HCT116 (cell line): ENCODE measurements around the gene NT5C1B. TPM values are rescaled to one million over a fixed set of nuclear protein-coding genes. Genes with fewer than 3 reads are reported as not detected.

Experiments used
- ATAC-seq: fragments of 200-7000 bp; cut with Tn5 transposase; 2 replicates; pipeline ENCODE4 v1.9.1; 2020; ENCODE audit warnings: mild to moderate bottlenecking, moderate library complexity
- BruUV-seq: library from RNA; stranded (reverse); fragments of 400-500 nt; replicated peaks from 2 replicates; lab custom pipeline; 2021; lab: Mats Ljungman, UMichigan
- CTCF ChIA-PET: fragments of 300-600 bp; sonication (Branson Sonifier 250); formaldehyde crosslinking; loops from one replicate; lab custom pipeline; 2021; ENCODE audit warnings: antibody characterized with exemption; lab: Charles Lee
- POLR2A ChIA-PET: fragments of 300-600, 350-600 bp; sonication (Branson Sonifier 250); formaldehyde crosslinking; loops from one replicate; lab custom pipeline; 2021; ENCODE audit warnings: antibody characterized with exemption; lab: Charles Lee
- RAD21 ChIA-PET, 2 experiments: fragments of 300-600 bp; sonication (Branson Sonifier 250); formaldehyde crosslinking; loops; one replicate each; lab custom pipeline; 2023; ENCODE audit warnings: low total read pairs in 2 of 2; ENCODE audit not compliant: uncharacterized antibody in 2 of 2, unreplicated experiment in 2 of 2, low non-redundant PET in 1 of 2; lab: Charles Lee
- DNase-seq: peaks from one replicate; pipeline ENCODE4 v3.0.0-alpha.2; 2010; ENCODE audit warnings: low read depth, low spot score
- H2AFZ ChIP-seq: fragments of 200-600 bp; shearing (Covaris generic), sonication (generic); 2 replicates; pipeline ENCODE4 v1.6.1; 2017; ENCODE audit warnings: low read depth, mixed run types, mixed read lengths, antibody characterized with exemption, low read length; ENCODE audit not compliant: poor library complexity, severe bottlenecking
- H3K27ac ChIP-seq: 2 replicates; pipeline ENCODE4 v1.5.1; 2012; ENCODE audit warnings: low read depth, low read length
- H3K27me3 ChIP-seq: fragments of 200-600 bp; sonication (generic); 2 replicates; pipeline ENCODE4 v1.6.1; 2016; ENCODE audit warnings: mixed run types, low read length, mixed read lengths; ENCODE audit not compliant: insufficient read depth
- H3K36me3 ChIP-seq, 2 experiments: fragments of 200-500 bp in 1 of 2; fragments of 200-600 bp in 1 of 2; sonication (Bioruptor generic) in 1 of 2; sonication (generic) in 1 of 2; 2 replicates each; pipeline versions ENCODE4 v1.5.1 to v1.6.1; 2014 to 2016; ENCODE audit warnings: low read length in 2 of 2, inconsistent platforms in 1 of 2, mixed read lengths in 1 of 2, mixed run types in 1 of 2; ENCODE audit not compliant: insufficient read depth in 2 of 2, control insufficient read depth in 1 of 2
- H3K4me1 ChIP-seq, 2 experiments: fragments of 200-600 bp in 1 of 2; sonication (generic) in 1 of 2; 2 replicates each; pipeline versions ENCODE4 v1.5.1 to v1.6.1; 2012 to 2017; ENCODE audit warnings: low read length in 2 of 2, inconsistent platforms in 1 of 2, mild to moderate bottlenecking in 1 of 2, mixed read lengths in 1 of 2, mixed run types in 1 of 2, moderate library complexity in 1 of 2; ENCODE audit not compliant: insufficient read depth in 2 of 2, control insufficient read depth in 1 of 2
- H3K4me2 ChIP-seq: fragments of 200-600 bp; sonication (generic); 2 replicates; pipeline ENCODE4 v1.6.1; 2017; ENCODE audit warnings: mixed run types, low read length, mixed read lengths
- H3K4me3 ChIP-seq, 2 experiments: fragments of 200-600 bp in 1 of 2; sonication (generic) in 1 of 2; replicated peaks in 1 of 2; 2 replicates each; pipeline ENCODE4 v1.5.1; 2011 to 2016; ENCODE audit warnings: low read length in 2 of 2, control low read depth in 1 of 2, low read depth in 1 of 2, mild to moderate bottlenecking in 1 of 2, mixed read lengths in 1 of 2, mixed run types in 1 of 2
- H3K79me2 ChIP-seq: fragments of 200-600 bp; sonication (generic); 2 replicates; pipeline ENCODE4 v1.6.1; 2017; ENCODE audit warnings: mild to moderate bottlenecking, mixed run types, low read length, moderate library complexity, mixed read lengths; ENCODE audit not compliant: insufficient read depth
- H3K9ac ChIP-seq: fragments of 200-600 bp; sonication (generic); 2 replicates; pipeline ENCODE4 v1.6.1; 2016; ENCODE audit warnings: low read length, mixed read lengths
- H3K9me2 ChIP-seq: fragments of 200-600 bp; sonication (generic), shearing (Covaris generic); 2 replicates; pipeline ENCODE4 v1.6.1; 2017; ENCODE audit warnings: mixed run types, mild to moderate bottlenecking, moderate library complexity; ENCODE audit not compliant: insufficient read depth
- H3K9me3 ChIP-seq, 2 experiments: fragments of 200-500 bp in 1 of 2; fragments of 200-600 bp in 1 of 2; sonication (Bioruptor generic) in 1 of 2; sonication (generic) in 1 of 2; 2 replicates each; pipeline ENCODE4 v1.6.1; 2014 to 2017; ENCODE audit warnings: low read length in 2 of 2, mixed read lengths in 2 of 2, inconsistent platforms in 1 of 2, low read depth in 1 of 2, mild to moderate bottlenecking in 1 of 2, mixed run types in 1 of 2, moderate library complexity in 1 of 2; ENCODE audit not compliant: control insufficient read depth in 1 of 2, insufficient read depth in 1 of 2
- H4K20me1 ChIP-seq: fragments of 200-600 bp; sonication (generic), shearing (Covaris generic); 2 replicates; pipeline ENCODE4 v1.6.1; 2017; ENCODE audit warnings: mixed run types, mild to moderate bottlenecking, moderate library complexity; ENCODE audit not compliant: insufficient read depth
- CBX3 ChIP-seq: IDR thresholded peaks from 2 replicates; pipeline ENCODE4 v1.6.1; 2012; ENCODE audit warnings: low read depth
- CEBPB ChIP-seq: IDR thresholded peaks from 2 replicates; pipeline ENCODE4 v1.6.1; 2012; ENCODE audit warnings: low read depth
- EGR1 ChIP-seq: IDR thresholded peaks from 2 replicates; pipeline ENCODE4 v1.6.1; 2012; ENCODE audit warnings: low read depth
- EZH2 ChIP-seq: fragments of 200-600 bp; sonication (generic); IDR thresholded peaks from 2 replicates; pipeline ENCODE4 v1.6.1; 2017; ENCODE audit warnings: antibody characterized with exemption, mixed run types
- EZH2phosphoT487 ChIP-seq: fragments of 200-600 bp; IDR thresholded peaks from 2 replicates; pipeline ENCODE4 v1.6.1; 2018; ENCODE audit warnings: antibody characterized with exemption, borderline replicate concordance
- FOSL1 ChIP-seq: IDR thresholded peaks from 2 replicates; pipeline ENCODE4 v1.6.1; 2012; ENCODE audit warnings: low read depth
- JUND ChIP-seq: IDR thresholded peaks from 2 replicates; pipeline ENCODE4 v1.6.1; 2012
- POLR2A ChIP-seq: IDR thresholded peaks from 2 replicates; pipeline ENCODE4 v1.7.0; 2011; ENCODE audit warnings: borderline replicate concordance; ENCODE audit not compliant: insufficient read depth, insufficient read length; ENCODE audit errors: extremely low read depth
- POLR2AphosphoS5 ChIP-seq: IDR thresholded peaks from 2 replicates; pipeline ENCODE4 v1.6.1; 2011; ENCODE audit warnings: mild to moderate bottlenecking, low read depth, low read length, moderate library complexity
- RAD21 ChIP-seq: IDR thresholded peaks from 2 replicates; pipeline ENCODE4 v1.6.1; 2012; ENCODE audit warnings: low read depth, mild to moderate bottlenecking
- SIN3A ChIP-seq: IDR thresholded peaks from 2 replicates; pipeline ENCODE4 v1.6.1; 2012; ENCODE audit warnings: low read depth
- SP1 ChIP-seq: IDR thresholded peaks from 2 replicates; pipeline ENCODE4 v1.6.1; 2012; ENCODE audit warnings: low read depth
- SRF ChIP-seq: IDR thresholded peaks from 2 replicates; pipeline ENCODE4 v1.6.1; 2012; ENCODE audit warnings: low read depth
- TCF7L2 ChIP-seq: IDR thresholded peaks from 2 replicates; pipeline ENCODE4 v1.7.0; 2011; ENCODE audit warnings: borderline replicate concordance, inconsistent platforms; ENCODE audit not compliant: insufficient read depth, insufficient read length; ENCODE audit errors: extremely low read depth
- ZFX ChIP-seq: fragments of 450-650 bp; IDR thresholded peaks from 2 replicates; pipeline ENCODE4 v1.6.1; 2017
- intact Hi-C: fragments of 100-400 bp; cut with micrococcal nuclease; formaldehyde crosslinking; loops from 2 replicates; pipeline ENCODE4 v1.10.0; 2022
- total RNA-seq: library from RNA; stranded (reverse); gene quantifications from one replicate; pipeline ENCODE4 v1.2.1, GENCODE V29; 2021; ENCODE audit not compliant: unreplicated experiment
- TF ChIP-seq, protein P1 (sequence below): IDR thresholded peaks from 2 replicates; pipeline ENCODE4 v1.6.1; 2012
- TF ChIP-seq, protein P2 (sequence below): IDR thresholded peaks from 2 replicates; pipeline ENCODE4 v1.6.1; 2011; ENCODE audit warnings: mild to moderate bottlenecking, low read length, moderate library complexity; ENCODE audit not compliant: insufficient replicate concordance; ENCODE audit errors: extremely low read depth
- TF ChIP-seq, protein P3 (sequence below): IDR thresholded peaks from 2 replicates; pipeline ENCODE4 v1.6.1; 2012; ENCODE audit warnings: low read depth

The NT5C1B gene
- total RNA-seq, 1 experiment from 2014 or later = not detected

DNA sequence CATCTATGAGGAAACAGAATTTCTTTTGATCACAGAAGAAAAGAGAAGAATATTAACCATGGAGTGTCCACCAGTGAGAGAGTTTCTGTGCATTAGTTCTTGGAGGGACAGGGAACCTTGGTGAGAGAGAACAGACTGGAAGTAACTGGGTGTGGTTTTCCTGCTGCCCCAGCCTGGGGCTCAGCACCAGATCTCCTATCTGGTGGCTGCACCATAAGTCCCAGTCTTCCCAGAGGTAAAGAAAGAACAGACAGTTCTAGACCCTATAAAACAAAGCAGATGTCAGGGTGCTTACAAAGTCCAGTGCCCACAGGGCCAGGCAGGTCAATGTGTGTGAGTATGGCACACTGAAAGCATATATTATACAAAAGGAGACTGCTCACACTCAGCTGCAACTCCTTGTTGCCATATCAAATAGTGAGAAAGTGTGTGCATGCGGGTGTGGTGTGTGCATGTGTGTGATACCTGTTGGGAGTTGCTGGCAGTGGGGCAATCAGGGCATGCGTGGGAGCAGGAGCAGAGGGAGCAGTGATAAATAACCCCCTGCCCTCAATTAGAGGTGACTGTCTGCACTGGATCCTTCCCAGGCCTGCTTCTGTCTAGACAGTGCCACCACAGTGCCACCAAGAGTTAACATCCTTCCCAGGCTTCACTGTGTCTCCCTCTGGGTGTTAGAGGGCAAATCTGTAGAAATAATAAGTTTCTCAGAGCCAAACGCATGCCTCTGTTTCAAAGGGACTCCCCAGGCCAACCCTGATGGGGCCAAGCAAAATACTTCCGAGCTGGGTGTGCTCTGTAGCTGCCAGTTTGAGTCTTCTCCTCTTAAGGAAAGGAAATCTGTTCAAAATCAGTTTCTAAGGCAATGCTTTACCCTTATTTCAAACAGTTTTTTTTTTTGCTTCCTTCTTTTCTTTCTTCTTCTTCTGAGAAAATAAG is 74.6 kb downstream of the NT5C1B start:
- RAD21 ChIA-PET = no interaction called here
- POLR2A ChIA-PET = no interaction called here
- TF ChIP-seq SP1 = no peak
- no peak for TF ChIP-seq ZFX
- no peak for TF ChIP-seq SRF
- TF ChIP-seq EZH2phosphoT487 = no peak
- no peak for TF ChIP-seq JUND
- TF ChIP-seq RAD21 = no peak
- TF ChIP-seq, protein P1, sequence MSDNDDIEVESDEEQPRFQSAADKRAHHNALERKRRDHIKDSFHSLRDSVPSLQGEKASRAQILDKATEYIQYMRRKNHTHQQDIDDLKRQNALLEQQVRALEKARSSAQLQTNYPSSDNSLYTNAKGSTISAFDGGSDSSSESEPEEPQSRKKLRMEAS = no peak
- TF ChIP-seq, protein P2, sequence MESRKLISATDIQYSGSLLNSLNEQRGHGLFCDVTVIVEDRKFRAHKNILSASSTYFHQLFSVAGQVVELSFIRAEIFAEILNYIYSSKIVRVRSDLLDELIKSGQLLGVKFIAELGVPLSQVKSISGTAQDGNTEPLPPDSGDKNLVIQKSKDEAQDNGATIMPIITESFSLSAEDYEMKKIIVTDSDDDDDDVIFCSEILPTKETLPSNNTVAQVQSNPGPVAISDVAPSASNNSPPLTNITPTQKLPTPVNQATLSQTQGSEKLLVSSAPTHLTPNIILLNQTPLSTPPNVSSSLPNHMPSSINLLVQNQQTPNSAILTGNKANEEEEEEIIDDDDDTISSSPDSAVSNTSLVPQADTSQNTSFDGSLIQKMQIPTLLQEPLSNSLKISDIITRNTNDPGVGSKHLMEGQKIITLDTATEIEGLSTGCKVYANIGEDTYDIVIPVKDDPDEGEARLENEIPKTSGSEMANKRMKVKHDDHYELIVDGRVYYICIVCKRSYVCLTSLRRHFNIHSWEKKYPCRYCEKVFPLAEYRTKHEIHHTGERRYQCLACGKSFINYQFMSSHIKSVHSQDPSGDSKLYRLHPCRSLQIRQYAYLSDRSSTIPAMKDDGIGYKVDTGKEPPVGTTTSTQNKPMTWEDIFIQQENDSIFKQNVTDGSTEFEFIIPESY = no peak
- no peak for TF ChIP-seq EZH2
- TF ChIP-seq TCF7L2 = no peak
- no peak for TF ChIP-seq POLR2A
- no peak for TF ChIP-seq CEBPB
- TF ChIP-seq POLR2AphosphoS5 = no peak
- TF ChIP-seq, protein P3, sequence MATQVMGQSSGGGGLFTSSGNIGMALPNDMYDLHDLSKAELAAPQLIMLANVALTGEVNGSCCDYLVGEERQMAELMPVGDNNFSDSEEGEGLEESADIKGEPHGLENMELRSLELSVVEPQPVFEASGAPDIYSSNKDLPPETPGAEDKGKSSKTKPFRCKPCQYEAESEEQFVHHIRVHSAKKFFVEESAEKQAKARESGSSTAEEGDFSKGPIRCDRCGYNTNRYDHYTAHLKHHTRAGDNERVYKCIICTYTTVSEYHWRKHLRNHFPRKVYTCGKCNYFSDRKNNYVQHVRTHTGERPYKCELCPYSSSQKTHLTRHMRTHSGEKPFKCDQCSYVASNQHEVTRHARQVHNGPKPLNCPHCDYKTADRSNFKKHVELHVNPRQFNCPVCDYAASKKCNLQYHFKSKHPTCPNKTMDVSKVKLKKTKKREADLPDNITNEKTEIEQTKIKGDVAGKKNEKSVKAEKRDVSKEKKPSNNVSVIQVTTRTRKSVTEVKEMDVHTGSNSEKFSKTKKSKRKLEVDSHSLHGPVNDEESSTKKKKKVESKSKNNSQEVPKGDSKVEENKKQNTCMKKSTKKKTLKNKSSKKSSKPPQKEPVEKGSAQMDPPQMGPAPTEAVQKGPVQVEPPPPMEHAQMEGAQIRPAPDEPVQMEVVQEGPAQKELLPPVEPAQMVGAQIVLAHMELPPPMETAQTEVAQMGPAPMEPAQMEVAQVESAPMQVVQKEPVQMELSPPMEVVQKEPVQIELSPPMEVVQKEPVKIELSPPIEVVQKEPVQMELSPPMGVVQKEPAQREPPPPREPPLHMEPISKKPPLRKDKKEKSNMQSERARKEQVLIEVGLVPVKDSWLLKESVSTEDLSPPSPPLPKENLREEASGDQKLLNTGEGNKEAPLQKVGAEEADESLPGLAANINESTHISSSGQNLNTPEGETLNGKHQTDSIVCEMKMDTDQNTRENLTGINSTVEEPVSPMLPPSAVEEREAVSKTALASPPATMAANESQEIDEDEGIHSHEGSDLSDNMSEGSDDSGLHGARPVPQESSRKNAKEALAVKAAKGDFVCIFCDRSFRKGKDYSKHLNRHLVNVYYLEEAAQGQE = no peak
- TF ChIP-seq EGR1 = no peak
- TF ChIP-seq SIN3A = no peak
- TF ChIP-seq FOSL1 = no peak
- TF ChIP-seq CBX3 = no peak
- TF ChIP-seq, all 23 proteins: peak for 0
- BruUV-seq = no TSS peak
- Histone ChIP-seq H3K9me3 (no peaks in the 10 kb centered on the region), H2AFZ (no peak overlapping the region), H3K36me3 (no peaks in the 10 kb centered on the region), H4K20me1 (no peaks in the 10 kb centered on the region), H3K9ac (no peak overlapping the region), H3K4me3 (no peak overlapping the region), H3K27ac (no peak overlapping the region), H3K27me3 (peaks cover 16% of the 10 kb centered on the region; the same call in 1 of the 2 replicates), H3K4me1 (no peaks in the 10 kb centered on the region), H3K4me2 (no peak overlapping the region), H3K79me2 (no peaks in the 10 kb centered on the region), H3K9me2 (no peaks in the 10 kb centered on the region)
- DNase-seq (no peak), ATAC-seq (no peak)
- CTCF ChIA-PET = no interaction called here
- intact Hi-C loops = no loop called here
